A549 (cell line): Measurements from ENCODE around the gene MAST2.

Experiments
- CTCF ChIP-seq: fragments of >200 bp; sonication (Bioruptor Twin); formaldehyde crosslinking; IDR thresholded peaks from 3 replicates; pipeline ENCODE4 v1.5.1; 2016
- REST ChIP-seq: fragments of 200-600 bp; sonication (generic); IDR thresholded peaks from 2 replicates; pipeline ENCODE4 v1.6.1; 2016; ENCODE audit warnings: antibody characterized with exemption, mild to moderate bottlenecking, moderate library complexity

DNA sequence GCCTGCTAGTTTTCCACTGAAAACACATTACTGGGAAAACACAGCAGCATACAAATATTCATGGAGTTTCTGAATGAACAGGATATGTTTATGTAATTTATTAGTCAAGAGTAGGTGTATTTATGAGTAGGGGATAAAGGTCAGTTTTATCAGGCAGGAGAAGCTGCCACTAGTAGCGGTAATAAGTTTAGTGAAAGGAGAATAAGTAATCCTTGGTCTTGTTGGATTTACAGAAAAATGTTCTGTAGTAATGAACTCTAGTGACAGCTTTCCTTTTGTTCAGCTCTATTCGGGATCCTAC, 1.2 kb downstream of the MAST2 start:
- TF ChIP-seq REST (no peak), CTCF (no peak)
